CD4-positive, alpha-beta T cell treated with Interleukin-2 at 100 ng/mL for 4 hours (primary cell): Measurements from ENCODE around the gene TJP3.
A peak's percentile ranks its signal among the peaks of the same experiment; 100 is the strongest.

Experiments
- DNase-seq: peaks from one replicate; pipeline ENCODE4 v3.0.0-alpha.2; 2020; ENCODE audit warnings: low spot score

Gene TJP3

GRCh38 chr19:3783660-3784584 lies 75.7 kb downstream of the TJP3 start:
- DNase-seq: peak; percentile 43

GRCh38 chr19:3784607-3785450 lies 76.6 kb downstream of the TJP3 start:
- no peak for DNase-seq

- DNase-seq: no peak
Measured at GRCh38 chr19:3785451-3785937, 77.3 kb downstream of the TJP3 start.

GRCh38 chr19:3785938-3786824 lies 78.0 kb downstream of the TJP3 start, which contains the start of gene MATK:
MATK (minus strand) TSS chr19:3786381; CDS start chr19:3785135, 1,246 bp downstream.
- DNase-seq: no peak

GRCh38 chr19:3788996-3789778 lies 81.0 kb downstream of the TJP3 start:
- DNase-seq: peak; percentile 52

- no peak for DNase-seq
Measured at GRCh38 chr19:3790209-3790734, 82.1 kb downstream of the TJP3 start.

- DNase-seq: no peak
Measured at GRCh38 chr19:3790941-3791340, 82.8 kb downstream of the TJP3 start.

GRCh38 chr19:3792114-3792513 lies 83.9 kb downstream of the TJP3 start:
- no peak for DNase-seq

GRCh38 chr19:3793799-3794198 lies 85.6 kb downstream of the TJP3 start:
- DNase-seq: no peak

- no peak for DNase-seq
Measured at GRCh38 chr19:3796358-3796757, 88.2 kb downstream of the TJP3 start.

GRCh38 chr19:3798137-3798536 lies 90.0 kb downstream of the TJP3 start:
- DNase-seq: peak; percentile 54
